ENCODE results near the gene PLEKHB1. TPM values are rescaled to one million over a fixed set of nuclear protein-coding genes. Genes with fewer than 3 reads are reported as not detected.
A peak's percentile ranks its signal among the peaks of the same experiment; 100 is the strongest.

The PLEKHB1 gene
- 10 to 100 TPM in 8 of 10 donors, 1 to 10 TPM in 2; 6.5 to 44.8 (median 18.8) TPM for total RNA-seq
- 10 to 100 TPM in 1 of 2 donors, under 1 TPM in 1; 0.71 to 11.8 TPM for polyA plus RNA-seq
- long read RNA-seq, donor 1, partial matches to known transcripts: 1 of 5 reads
- long read RNA-seq, donor 1, other reads (novel, unspliced or antisense): 2 of 5 reads
- long read RNA-seq, donor 2, transcript PLEKHB1-201 (7 exons, 2,016 nt): major isoform, 11 of 14 reads
- long read RNA-seq, donor 2, partial matches to known transcripts: 1 of 14 reads
- long read RNA-seq, donor 2, other reads (novel, unspliced or antisense): 2 of 14 reads
- long read RNA-seq, donor 3, partial matches to known transcripts: 1 of 12 reads
- long read RNA-seq, donor 3, other reads (novel, unspliced or antisense): 0 of 12 reads

- no peaks in the 10 kb centered on the region for H3K9me3 ChIP-seq
- peak within 1 kb of the TSS in 7 of 10 donors; percentile 1 to 48 (median 37) for H3K4me3 ChIP-seq
- DNase-seq (no peak), ATAC-seq (peak in 4 of 8 donors; percentile 5 to 26 (median 9))
- no peak for TF ChIP-seq CTCF (IDR thresholded peaks at IDR 0.05)
- H3K27ac ChIP-seq: no peak within 1 kb of the TSS
- H3K27me3 ChIP-seq: peaks cover 0 to 15% (median 3%) of the 10 kb centered on the region in 7 donors
- peaks cover 0 to 26% (median 12%) of the 10 kb centered on the region in 9 donors for H3K4me1 ChIP-seq
- intact Hi-C loops (cut with DNase I): no loop called here
- 47 to 50% methylated on average over 26 of the region's 26 CpGs for WGBS, 2 donors
- H3K36me3 ChIP-seq: no peaks in the 10 kb centered on the region
Observed at GRCh38 chr11:73645972-73646631, at the start of gene PLEKHB1. Gene PLEKHB1, plus strand, starts transcription at chr11:73646581. Its CDS starts 28 bp downstream, at chr11:73646609.

GRCh38 chr11:73597336-73597955 is 48.9 kb upstream of the PLEKHB1 start:
- TF ChIP-seq CTCF (IDR thresholded peaks at IDR 0.05): no peak
- peak in 1 of 2 donors; percentile 26 for DNase-seq
- peak overlapping the region; percentile 77 to 95 (median 86) for H3K27ac ChIP-seq
- H3K4me1 ChIP-seq: peaks cover 4 to 32% (median 21%) of the 10 kb centered on the region in 9 donors
- no peaks in the 10 kb centered on the region for H3K9me3 ChIP-seq
- intact Hi-C loops (cut with DNase I): loop anchor here in 2 of 10 donors (5.0 to 10.0 kb wide), 5 partner anchors 45 to 195 kb away; no protein-coding TSS in a partner anchor
- 2 to 3% methylated on average over 24 to 27 of the region's 27 CpGs for WGBS, 2 donors
- H3K27me3 ChIP-seq: no peaks in the 10 kb centered on the region
- H3K4me3 ChIP-seq: peak overlapping the region; percentile 73 to 100 (median 87)
- peak in 3 of 8 donors; percentile 3 to 30 (median 27) for ATAC-seq
- no peaks in the 10 kb centered on the region for H3K36me3 ChIP-seq

- ATAC-seq: peak; percentile 98 to 99 (median 98)
- TF ChIP-seq CTCF (IDR thresholded peaks at IDR 0.05): peak in 5 of 9 donors; percentile 30 to 49 (median 40)
- Histone ChIP-seq H3K27ac (peak within 1 kb of the TSS; percentile 77 to 95 (median 86)), H3K27me3 (no peaks in the 10 kb centered on the region), H3K4me3 (peak within 1 kb of the TSS; percentile 73 to 100 (median 87)), H3K36me3 (no peaks in the 10 kb centered on the region), H3K9me3 (no peaks in the 10 kb centered on the region), H3K4me1 (peaks cover 4 to 32% (median 21%) of the 10 kb centered on the region in 9 donors)
- WGBS, 2 donors: 0 to 1% methylated on average over 60 to 64 of the region's 64 CpGs
- peak; percentile 96 to 97 for DNase-seq
- intact Hi-C loops (cut with DNase I): loop anchor here in 2 of 10 donors (5.0 to 10.0 kb wide), 5 partner anchors 46 to 196 kb away; no protein-coding TSS in a partner anchor
Observed at GRCh38 chr11:73597956-73598718, 48.2 kb upstream of the PLEKHB1 start, which contains the start of gene FAM168A. Gene FAM168A, minus strand, starts transcription at chr11:73598112. Its CDS starts 129,638 bp downstream, at chr11:73468474.
